GM19351 (cell line): ENCODE data around the gene ADGRV1.

Experiments used
- ATAC-seq: cut with Tn5 transposase; IDR thresholded peaks from one replicate; pipeline ENCODE4 v1.9.1; 2021; ENCODE audit warnings: mild to moderate bottlenecking, moderate library complexity; ENCODE audit not compliant: unreplicated experiment

Gene ADGRV1

GRCh38 chr5:91090995-91091394 lies 532.4 kb downstream of the ADGRV1 start:
- ATAC-seq: no peak

- no peak for ATAC-seq
These were observed 533.1 kb downstream of the ADGRV1 start for GRCh38 chr5:91091471-91092234.

GRCh38 chr5:91092859-91093783 lies 534.5 kb downstream of the ADGRV1 start:
- no peak for ATAC-seq

- no peak for ATAC-seq
These were observed 536.7 kb downstream of the ADGRV1 start for GRCh38 chr5:91095313-91095712.

GRCh38 chr5:91095786-91096385 lies 537.3 kb downstream of the ADGRV1 start:
- no peak for ATAC-seq

GRCh38 chr5:91098541-91098940 lies 539.9 kb downstream of the ADGRV1 start:
- no peak for ATAC-seq

- peak; percentile 99 for ATAC-seq
These were observed 543.2 kb downstream of the ADGRV1 start for GRCh38 chr5:91101600-91102379.

- no peak for ATAC-seq
These were observed 544.9 kb downstream of the ADGRV1 start for GRCh38 chr5:91103353-91104061.

GRCh38 chr5:91104062-91104448 lies 545.5 kb downstream of the ADGRV1 start:
- ATAC-seq: no peak

- no peak for ATAC-seq
These were observed 548.4 kb downstream of the ADGRV1 start for GRCh38 chr5:91106842-91107511.

GRCh38 chr5:91109634-91110033 lies 551.0 kb downstream of the ADGRV1 start:
- no peak for ATAC-seq

- no peak for ATAC-seq
These were observed 552.1 kb downstream of the ADGRV1 start for GRCh38 chr5:91110686-91111085.

GRCh38 chr5:91111473-91112238 lies 553.1 kb downstream of the ADGRV1 start:
- ATAC-seq: no peak

- no peak for ATAC-seq
These were observed 556.1 kb downstream of the ADGRV1 start for GRCh38 chr5:91114658-91115057.

GRCh38 chr5:91118354-91118753 lies 559.8 kb downstream of the ADGRV1 start:
- no peak for ATAC-seq

GRCh38 chr5:91118796-91119195 lies 560.2 kb downstream of the ADGRV1 start:
- no peak for ATAC-seq

- no peak for ATAC-seq
These were observed 560.6 kb downstream of the ADGRV1 start for GRCh38 chr5:91119217-91119616.

GRCh38 chr5:91119981-91120850 lies 561.6 kb downstream of the ADGRV1 start:
- ATAC-seq: no peak
